B cell (primary cell): ENCODE results near the gene BTNL3. TPM values are rescaled to one million over a fixed set of nuclear protein-coding genes. Genes with fewer than 3 reads are reported as not detected.

Experiments used
- ATAC-seq: fragments of 200-7000 bp; cut with Tn5 transposase; one replicate; pipeline ENCODE4 v1.10.0; 2021; ENCODE audit warnings: low read depth, mild to moderate bottlenecking, moderate number of reproducible peaks, moderate library complexity
- CTCF ChIA-PET: fragments of 350-600 bp; sonication (Branson Sonifier 250); formaldehyde crosslinking; loops from one replicate; lab custom pipeline; 2021; ENCODE audit warnings: antibody characterized with exemption, inconsistent platforms; lab: Charles Lee
- POLR2A ChIA-PET: fragments of 350-600 bp; sonication (Branson Sonifier 250); formaldehyde crosslinking; loops from one replicate; lab custom pipeline; 2021; ENCODE audit warnings: antibody characterized with exemption; lab: Charles Lee
- DNase-seq: peaks from one replicate; pipeline ENCODE4 v3.0.0; 2013
- H2AFZ ChIP-seq: 2 replicates; pipeline ENCODE4 v1.6.1; 2012; ENCODE audit warnings: mild to moderate bottlenecking, low read depth, low read length; ENCODE audit not compliant: insufficient read depth, poor library complexity, severe bottlenecking
- H3K27ac ChIP-seq, 2 donors: 1 replicate in 1 of 2; 2 replicates in 1 of 2; pipeline ENCODE4 v1.5.1; 2012 to 2013; ENCODE audit warnings: low read length in 2 of 2, mild to moderate bottlenecking in 2 of 2, moderate library complexity in 1 of 2
- H3K27me3 ChIP-seq, 4 experiments: fragments of 200-600 bp in 1 of 4; sonication (generic) in 1 of 4; replicated peaks in 1 of 4; 1 replicate in 2 of 4; 2 replicates in 2 of 4; pipeline versions ENCODE4 v1.6.1 to v1.7.0; 2013 to 2016; ENCODE audit warnings: low read length in 3 of 4, mild to moderate bottlenecking in 2 of 4, mixed read lengths in 1 of 4, moderate library complexity in 1 of 4; ENCODE audit not compliant: insufficient read depth in 4 of 4, control insufficient read depth in 3 of 4; ENCODE audit errors: control extremely low read depth in 1 of 4
- H3K36me3 ChIP-seq, 2 experiments: replicated peaks in 1 of 2; 1 replicate in 1 of 2; 2 replicates in 1 of 2; pipeline versions ENCODE4 v1.6.1 to v1.7.1; 2013; ENCODE audit warnings: low read length in 1 of 2; ENCODE audit not compliant: insufficient read depth in 2 of 2, control insufficient read depth in 1 of 2; ENCODE audit errors: control extremely low read depth in 1 of 2, extremely low read depth in 1 of 2
- H3K4me1 ChIP-seq, 2 donors: fragments of 200-600 bp in 1 of 2; sonication (generic) in 1 of 2; 1 replicate in 1 of 2; 2 replicates in 1 of 2; pipeline versions ENCODE4 v1.5.1 to v1.6.1; 2013 to 2017; ENCODE audit warnings: low read length in 2 of 2; ENCODE audit not compliant: control insufficient read depth in 2 of 2, insufficient read depth in 2 of 2
- H3K4me2 ChIP-seq: replicated peaks from 2 replicates; pipeline ENCODE3; 2012; ENCODE audit warnings: mild to moderate bottlenecking, low read depth, low read length; ENCODE audit not compliant: poor library complexity, severe bottlenecking
- H3K4me3 ChIP-seq, 5 experiments: fragments of 200-600 bp in 1 of 5; sonication (generic) in 1 of 5; 1 replicate in 3 of 5; 2 replicates in 2 of 5; pipeline versions ENCODE4 v1.5.1 to v1.7.0; 2011 to 2016; ENCODE audit warnings: low read length in 4 of 5, mild to moderate bottlenecking in 4 of 5, low read depth in 2 of 5, control low read depth in 1 of 5, moderate library complexity in 1 of 5; ENCODE audit not compliant: insufficient read depth in 1 of 5; ENCODE audit errors: control extremely low read depth in 1 of 5, extremely low read depth in 1 of 5
- H3K79me2 ChIP-seq: fragments of 200-600 bp; sonication (generic); one replicate; pipeline ENCODE4 v1.6.0; 2016; ENCODE audit warnings: low read length; ENCODE audit not compliant: control insufficient read depth, insufficient read depth
- H3K9ac ChIP-seq: fragments of 200-600 bp; sonication (generic); 2 replicates; pipeline ENCODE4 v1.6.1; 2017; ENCODE audit warnings: mild to moderate bottlenecking, low read length, moderate library complexity
- H3K9me3 ChIP-seq, 3 donors: one replicate each; pipeline versions ENCODE4 v1.6.1 to v1.7.1; 2013; ENCODE audit warnings: low read length in 2 of 3; ENCODE audit not compliant: control insufficient read depth in 2 of 3, insufficient read depth in 1 of 3; ENCODE audit errors: control extremely low read depth in 1 of 3
- H4K20me1 ChIP-seq: 2 replicates; pipeline ENCODE4 v1.6.0; 2012; ENCODE audit warnings: mild to moderate bottlenecking, low read length; ENCODE audit not compliant: insufficient read depth, control insufficient read depth, poor library complexity, severe bottlenecking
- H3K27ac Mint-ChIP-seq: one replicate; pipeline ENCODE4 v1.8.0; 2021; ENCODE audit warnings: mixed read lengths
- H3K27me3 Mint-ChIP-seq: one replicate; pipeline ENCODE4 v1.8.0; 2021; ENCODE audit warnings: mixed read lengths
- H3K4me1 Mint-ChIP-seq: one replicate; pipeline ENCODE4 v1.8.0; 2021; ENCODE audit warnings: mixed read lengths
- H3K4me3 Mint-ChIP-seq: one replicate; pipeline ENCODE4 v1.8.0; 2021; ENCODE audit warnings: mixed read lengths
- H3K9me3 Mint-ChIP-seq: one replicate; pipeline ENCODE4 v1.8.0; 2022; ENCODE audit warnings: mixed read lengths; ENCODE audit not compliant: insufficient read depth
- CTCF ChIP-seq: fragments of 200-600 bp; IDR thresholded peaks from one replicate; pipeline ENCODE4 v1.8.0; 2022; ENCODE audit warnings: antibody characterized with exemption, mild to moderate bottlenecking
- EZH2 ChIP-seq: IDR thresholded peaks from 2 replicates; pipeline ENCODE4 v1.6.1; 2012; ENCODE audit warnings: borderline replicate concordance, low read depth, mild to moderate bottlenecking, moderate library complexity, low read length; ENCODE audit not compliant: insufficient read depth, poor library complexity, severe bottlenecking
- WGBS: methylation state at CpG from one replicate; pipeline ENCODE4 v1.1.5; 2013; ENCODE audit warnings: missing lambda C conversion rate; ENCODE audit not compliant: insufficient coverage; 5-methylcytosine and 5-hydroxymethylcytosine counted together
- intact Hi-C: fragments of 100-400 bp; cut with micrococcal nuclease; formaldehyde crosslinking; loops from one replicate; pipeline ENCODE4 v1.10.0; 2022
- polyA plus RNA-seq: library from polyadenylated mRNA; depleted of rRNA; stranded (reverse); fragments of >200 nt; gene quantifications from 2 replicates; pipeline ENCODE4 v1.2.3, GENCODE V29; 2012
- total RNA-seq, 2 donors: library from RNA; stranded (reverse); fragments of 120-200 nt in 1 of 2; gene quantifications; 1 replicate in 1 of 2; 2 replicates in 1 of 2; pipeline versions ENCODE4 v1.2.3 to v1.2.4, GENCODE V29; 2013 to 2022

Gene BTNL3
- total and polyA plus RNA-seq, 2 donors (not counting 1 experiment from before 2014, with no cell fraction given), result not detected

- Histone ChIP-seq H3K9me3 (peaks cover 0 to under 1% (median 0%) of the 10 kb centered on the region in 3 donors), H3K9ac (no peak overlapping the region), H3K36me3 (no peaks in the 10 kb centered on the region), H3K27ac (peak overlapping the region; percentile 71 to 77), H2AFZ (no peak overlapping the region), H3K79me2 (no peaks in the 10 kb centered on the region), H3K4me1 (peaks cover 12 to 20% of the 10 kb centered on the region in 2 donors), H3K4me3 (no peak overlapping the region), H3K27me3 (no peaks in the 10 kb centered on the region), H4K20me1 (no peaks in the 10 kb centered on the region), H3K4me2 (peak overlapping the region; percentile 38)
- CTCF ChIA-PET, result interaction anchor here (0.9 kb wide), 1 partner anchor 142 kb away, joined by 3 read pairs; no protein-coding TSS in a partner anchor
- DNase-seq, result no peak
- WGBS, result no CpG with 5 or more reads among the region's 2 CpGs
- Mint-ChIP-seq H3K9me3 (no peaks in the 10 kb centered on the region), H3K27ac (peak overlapping the region; percentile 66), H3K4me1 (peaks cover 36% of the 10 kb centered on the region), H3K4me3 (peak overlapping the region; percentile 26), H3K27me3 (no peaks in the 10 kb centered on the region)
- no peak for TF ChIP-seq EZH2
- POLR2A ChIA-PET, result interaction anchor here (0.6 kb wide), 1 partner anchor 165 kb away, joined by 3 read pairs; no protein-coding TSS in a partner anchor
- intact Hi-C loops, result loop anchor here (1.0 to 5.0 kb wide), 2 partner anchors 77 to 112 kb away; partner anchors contain the start of gene ZFP62
- ATAC-seq, result no peak
These were observed 13.9 kb upstream of the BTNL3 start for GRCh38 chr5:180974612-180975315.

- H3K36me3 ChIP-seq, result no peaks in the 10 kb centered on the region
- H3K27me3 ChIP-seq, result no peaks in the 10 kb centered on the region
- peak overlapping the region; percentile 38 for H3K4me2 ChIP-seq
- H3K4me3 Mint-ChIP-seq, result peak overlapping the region; percentile 18
- H3K4me3 ChIP-seq, result no peak overlapping the region
- ATAC-seq, result peak; percentile 99
- POLR2A ChIA-PET, result interaction anchor here (0.6 kb wide), 1 partner anchor 165 kb away, joined by 3 read pairs; no protein-coding TSS in a partner anchor
- H2AFZ ChIP-seq, result peak overlapping the region; percentile 28
- H3K27ac Mint-ChIP-seq, result peak overlapping the region; percentile 66
- WGBS, result 30% methylated on average over 2 of the region's 2 CpGs
- H4K20me1 ChIP-seq, result no peaks in the 10 kb centered on the region
- H3K27ac ChIP-seq, result peak overlapping the region; percentile 71 to 83
- CTCF ChIA-PET, result interaction anchor here (1.0 to 1.6 kb wide), 2 partner anchors 77 to 107 kb away, joined by 4 to 5 read pairs; no protein-coding TSS in a partner anchor
- H3K4me1 ChIP-seq, result peaks cover 12 to 20% of the 10 kb centered on the region in 2 donors
- DNase-seq, result peak; percentile 80
- no peaks in the 10 kb centered on the region for H3K9me3 Mint-ChIP-seq
- no peak for TF ChIP-seq EZH2
- no peak for TF ChIP-seq CTCF
- intact Hi-C loops, result loop anchor here (1.0 to 5.0 kb wide), 2 partner anchors 76 to 113 kb away; partner anchors contain the start of gene ZFP62
- H3K79me2 ChIP-seq, result no peaks in the 10 kb centered on the region
- H3K27me3 Mint-ChIP-seq, result no peaks in the 10 kb centered on the region
- no peaks in the 10 kb centered on the region for H3K9me3 ChIP-seq
- no peak overlapping the region for H3K9ac ChIP-seq
- H3K4me1 Mint-ChIP-seq, result peaks cover 36% of the 10 kb centered on the region
These were observed 13.3 kb upstream of the BTNL3 start for GRCh38 chr5:180975338-180975737.
